Measurements from ENCODE around the gene MAP3K13. TPM values are rescaled to one million over a fixed set of nuclear protein-coding genes. Genes with fewer than 3 reads are reported as not detected.
A peak's percentile ranks its signal among the peaks of the same experiment; 100 is the strongest.

MAP3K13 gene
- total RNA-seq, 1 experiment from 2014 or later = 21.0 TPM

DNA sequence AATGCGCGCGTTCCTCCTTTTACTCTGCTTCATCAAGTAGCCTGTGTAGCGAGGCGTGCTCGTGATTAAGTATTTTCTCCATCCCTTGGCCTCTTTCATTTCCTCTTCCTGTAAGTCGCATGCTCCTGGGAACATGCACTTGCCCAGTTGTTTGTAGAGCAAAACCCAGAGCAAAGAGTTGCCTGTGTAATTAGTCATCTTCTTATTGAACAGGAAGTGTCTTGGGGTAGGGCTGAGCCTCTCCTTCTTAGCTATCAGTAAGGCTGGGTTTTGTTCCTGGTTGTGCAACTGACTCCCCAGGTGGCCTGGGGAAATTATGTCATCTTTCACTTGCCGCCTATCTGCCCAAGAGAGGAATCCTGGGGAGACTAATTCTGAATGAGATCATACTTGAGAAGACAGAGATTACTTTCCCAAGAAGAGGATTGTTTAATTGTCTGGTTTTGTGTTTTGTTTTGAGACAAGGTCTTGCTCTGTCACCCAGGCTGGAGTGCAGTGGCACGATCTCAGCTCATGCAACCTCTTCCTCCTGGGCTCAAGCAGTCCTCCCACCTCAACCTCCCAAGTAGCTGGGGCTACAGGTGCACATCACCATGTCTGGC is 174.5 kb downstream of the MAP3K13 start (continued):
- TF ChIP-seq ZNF274 (IDR thresholded peaks at IDR 0.05; ENCODE audit: low read depth, low read length) (no peak), SIN3A (IDR thresholded peaks at IDR 0.05; ENCODE audit: low read depth) (peak; percentile 97), EGR1 (IDR thresholded peaks at IDR 0.05; ENCODE audit: low read depth) (no peak), EZH2 (IDR thresholded peaks at IDR 0.05) (no peak), YY1 (IDR thresholded peaks at IDR 0.05; ENCODE audit: extremely low read depth, insufficient replicate concordance, low read depth, low read length) (peak; percentile 66), FOSL1 (IDR thresholded peaks at IDR 0.05; ENCODE audit: low read depth) (peak; percentile 89), EZH2phosphoT487 (IDR thresholded peaks at IDR 0.05; ENCODE audit: borderline replicate concordance) (no peak)
- TF ChIP-seq, protein P1, sequence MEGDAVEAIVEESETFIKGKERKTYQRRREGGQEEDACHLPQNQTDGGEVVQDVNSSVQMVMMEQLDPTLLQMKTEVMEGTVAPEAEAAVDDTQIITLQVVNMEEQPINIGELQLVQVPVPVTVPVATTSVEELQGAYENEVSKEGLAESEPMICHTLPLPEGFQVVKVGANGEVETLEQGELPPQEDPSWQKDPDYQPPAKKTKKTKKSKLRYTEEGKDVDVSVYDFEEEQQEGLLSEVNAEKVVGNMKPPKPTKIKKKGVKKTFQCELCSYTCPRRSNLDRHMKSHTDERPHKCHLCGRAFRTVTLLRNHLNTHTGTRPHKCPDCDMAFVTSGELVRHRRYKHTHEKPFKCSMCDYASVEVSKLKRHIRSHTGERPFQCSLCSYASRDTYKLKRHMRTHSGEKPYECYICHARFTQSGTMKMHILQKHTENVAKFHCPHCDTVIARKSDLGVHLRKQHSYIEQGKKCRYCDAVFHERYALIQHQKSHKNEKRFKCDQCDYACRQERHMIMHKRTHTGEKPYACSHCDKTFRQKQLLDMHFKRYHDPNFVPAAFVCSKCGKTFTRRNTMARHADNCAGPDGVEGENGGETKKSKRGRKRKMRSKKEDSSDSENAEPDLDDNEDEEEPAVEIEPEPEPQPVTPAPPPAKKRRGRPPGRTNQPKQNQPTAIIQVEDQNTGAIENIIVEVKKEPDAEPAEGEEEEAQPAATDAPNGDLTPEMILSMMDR (IDR thresholded peaks at IDR 0.05 in 2 of 3, conservative IDR thresholded peaks at IDR 0.05 in 1 of 3; ENCODE audit: borderline replicate concordance in 1 of 3, insufficient read depth in 1 of 3, low read depth in 2 of 3, low read length in 2 of 3) = no peak

Other genes starting within 250 kb of the MAP3K13 start
- gene C3orf70, start 210.1 kb upstream of the MAP3K13 start, total RNA-seq (2021; ENCODE audit: unreplicated experiment) = not detected
- 10.7 TPM for gene EHHADH, start 109.1 kb upstream of the MAP3K13 start, total RNA-seq (2021; ENCODE audit: unreplicated experiment)
- 25.4 TPM for gene TMEM41A, start 135.9 kb downstream of the MAP3K13 start, total RNA-seq (2021; ENCODE audit: unreplicated experiment)
- gene LIPH, start 189.5 kb downstream of the MAP3K13 start, total RNA-seq (2021; ENCODE audit: unreplicated experiment) = 13.7 TPM
- gene SENP2, start 223.2 kb downstream of the MAP3K13 start, total RNA-seq (2021; ENCODE audit: unreplicated experiment) = 36.1 TPM

Measured in HCT116 (cell line).